Heart left ventricle (tissue), 13 donors: ENCODE data around the gene RELCH.

Experiments used
- POLR2A ChIP-seq, 2 donors: fragments of 450-650 bp; IDR thresholded peaks; one replicate each; pipeline ENCODE4 v1.6.1; 2017; ENCODE audit warnings: antibody characterized with exemption in 2 of 2, mild to moderate bottlenecking in 2 of 2, moderate library complexity in 2 of 2
- TF ChIP-seq, protein P1 (sequence below), 12 donors: fragments of 200-600 bp; sonication (generic) in 4 of 12; IDR thresholded peaks; one replicate each; pipeline versions ENCODE4 v1.5.0 to v1.8.0; 2018 to 2022; ENCODE audit warnings: antibody characterized with exemption in 12 of 12, mild to moderate bottlenecking in 5 of 12
- donor health status: ischemic (EF 13 %, LVEDD 7.1; RV severe dilation, severe dysfunction).
- donor health status: DM: no; HTN: yes; CAD: no.
- donor health status: DM: no; HTN: no; CAD: no.
- donor health status: ischemic (EF 25% LVEDD 6.9; RV normal size, moderate dysfunction).
- donor health status: ischemic (EF 25% LVEDD 5.7; RV mildly dilated, moderate dysfunction).
- donor health status: ischemic (EF 35%, LVEDD 5.7; RV mildly dilated, moderate dysfunction).
- donor health status: nonischemic (EF 11% LVEDD 7.7; RV severe dilation, severe dysfunction).
- donor health status: DM: yes; HTN: yes; CAD: no.
- donor health status: PGD.
- donor health status: ischemic (EF 29% LVEDD 5.4; RV normal size, mild dysfunction).
- donor health status: nonischemic (EF 23%, LVEDD 6.1; RV moderate dilation, normal function).

DNA sequence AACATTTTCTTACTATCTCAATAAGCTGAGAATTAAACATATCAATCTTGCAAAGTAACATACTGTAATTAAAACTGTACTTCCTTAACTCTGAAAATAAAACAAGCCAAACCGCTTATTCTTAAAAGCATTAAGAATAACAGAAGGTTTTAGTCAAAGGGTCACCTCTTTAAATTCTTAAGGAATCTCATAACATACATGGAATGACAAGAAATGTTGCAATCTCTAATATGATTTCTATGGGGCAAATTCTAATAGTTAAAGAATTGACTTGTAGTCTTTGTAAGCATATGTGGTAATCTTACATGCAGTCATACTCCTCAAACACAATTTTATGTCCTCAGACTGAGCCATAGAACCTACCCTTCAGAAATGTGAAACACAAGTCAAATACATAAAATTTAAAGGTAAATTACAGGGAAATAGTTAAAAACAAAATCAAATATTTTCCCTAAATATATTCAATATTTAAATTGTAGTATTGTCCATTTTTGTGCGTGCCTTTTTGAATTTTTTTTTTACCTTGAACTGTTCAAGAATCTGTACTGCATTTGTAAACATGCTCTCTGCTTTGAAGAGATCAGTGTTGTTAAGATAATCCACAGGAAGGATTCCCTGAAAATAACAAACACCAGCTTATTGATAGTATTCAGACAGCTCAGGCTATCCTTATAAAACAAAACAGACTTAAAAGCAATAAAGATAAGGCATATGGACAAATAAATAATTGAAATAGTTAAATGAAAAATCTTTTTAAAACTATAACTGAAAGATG is 48.4 kb upstream of the RELCH start:
- TF ChIP-seq, protein P1, sequence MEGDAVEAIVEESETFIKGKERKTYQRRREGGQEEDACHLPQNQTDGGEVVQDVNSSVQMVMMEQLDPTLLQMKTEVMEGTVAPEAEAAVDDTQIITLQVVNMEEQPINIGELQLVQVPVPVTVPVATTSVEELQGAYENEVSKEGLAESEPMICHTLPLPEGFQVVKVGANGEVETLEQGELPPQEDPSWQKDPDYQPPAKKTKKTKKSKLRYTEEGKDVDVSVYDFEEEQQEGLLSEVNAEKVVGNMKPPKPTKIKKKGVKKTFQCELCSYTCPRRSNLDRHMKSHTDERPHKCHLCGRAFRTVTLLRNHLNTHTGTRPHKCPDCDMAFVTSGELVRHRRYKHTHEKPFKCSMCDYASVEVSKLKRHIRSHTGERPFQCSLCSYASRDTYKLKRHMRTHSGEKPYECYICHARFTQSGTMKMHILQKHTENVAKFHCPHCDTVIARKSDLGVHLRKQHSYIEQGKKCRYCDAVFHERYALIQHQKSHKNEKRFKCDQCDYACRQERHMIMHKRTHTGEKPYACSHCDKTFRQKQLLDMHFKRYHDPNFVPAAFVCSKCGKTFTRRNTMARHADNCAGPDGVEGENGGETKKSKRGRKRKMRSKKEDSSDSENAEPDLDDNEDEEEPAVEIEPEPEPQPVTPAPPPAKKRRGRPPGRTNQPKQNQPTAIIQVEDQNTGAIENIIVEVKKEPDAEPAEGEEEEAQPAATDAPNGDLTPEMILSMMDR (IDR thresholded peaks at IDR 0.05) = no peak
- no peak for TF ChIP-seq POLR2A (IDR thresholded peaks at IDR 0.05)
